Neutrophil (primary cell): ENCODE data around the gene XRCC4.

Experiments
- H3K27ac ChIP-seq: fragments of 200-600 bp; sonication (generic); 2 replicates; pipeline ENCODE4 v1.5.1; 2016; ENCODE audit warnings: mild to moderate bottlenecking, moderate library complexity
- H3K27me3 ChIP-seq: fragments of 200-600 bp; sonication (generic); 2 replicates; pipeline ENCODE4 v1.6.0; 2016; ENCODE audit warnings: mild to moderate bottlenecking
- H3K36me3 ChIP-seq: fragments of 200-600 bp; sonication (generic); 2 replicates; pipeline ENCODE4 v1.5.1; 2017
- H3K4me1 ChIP-seq, 2 experiments: fragments of 200-600 bp in 1 of 2; sonication (generic) in 1 of 2; 1 replicate in 1 of 2; 2 replicates in 1 of 2; pipeline versions ENCODE4 v1.5.1 to v1.6.1; 2013 to 2016; ENCODE audit warnings: low read depth in 1 of 2, low read length in 1 of 2, mild to moderate bottlenecking in 1 of 2, moderate library complexity in 1 of 2; ENCODE audit not compliant: control insufficient read depth in 1 of 2, insufficient read depth in 1 of 2
- H3K4me3 ChIP-seq, 2 experiments: fragments of 200-600 bp in 1 of 2; sonication (generic) in 1 of 2; 1 replicate in 1 of 2; 2 replicates in 1 of 2; pipeline ENCODE4 v1.5.1; 2013 to 2016; ENCODE audit warnings: low read depth in 1 of 2, low read length in 1 of 2, mild to moderate bottlenecking in 1 of 2, moderate library complexity in 1 of 2
- H3K9me3 ChIP-seq: fragments of 200-600 bp; sonication (generic); 2 replicates; pipeline ENCODE4 v1.5.1; 2016
- TF ChIP-seq, protein P1 (sequence below): fragments of 200-600 bp; sonication (generic); IDR thresholded peaks from 2 replicates; pipeline ENCODE4 v1.5.1; 2016; ENCODE audit warnings: antibody characterized with exemption

XRCC4 gene

DNA sequence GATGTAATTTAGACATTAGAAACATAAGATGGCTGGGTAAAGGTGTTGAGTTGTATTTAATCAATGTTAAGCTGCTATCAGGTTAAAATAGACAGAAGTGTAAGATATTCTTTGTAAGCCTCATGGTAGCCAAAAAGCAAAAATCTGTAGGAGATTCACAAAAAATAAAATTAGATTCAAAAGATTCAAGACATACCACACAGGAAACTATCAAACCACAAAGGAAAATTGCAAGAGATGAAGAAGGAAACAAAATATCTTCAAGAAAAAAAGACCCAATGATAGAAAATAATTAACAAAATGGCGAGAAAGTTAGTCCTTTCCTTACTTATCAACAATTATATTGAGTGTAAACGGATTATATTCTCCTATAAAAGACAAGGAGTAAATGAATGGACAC is 15.3 kb downstream of the XRCC4 start:
- Histone ChIP-seq H3K36me3 (no peaks in the 10 kb centered on the region), H3K27me3 (no peaks in the 10 kb centered on the region), H3K4me3 (no peak overlapping the region), H3K9me3 (no peaks in the 10 kb centered on the region), H3K4me1 (peaks cover 3 to 10% of the 10 kb centered on the region in 2 experiments), H3K27ac (no peak overlapping the region)
- TF ChIP-seq, protein P1, sequence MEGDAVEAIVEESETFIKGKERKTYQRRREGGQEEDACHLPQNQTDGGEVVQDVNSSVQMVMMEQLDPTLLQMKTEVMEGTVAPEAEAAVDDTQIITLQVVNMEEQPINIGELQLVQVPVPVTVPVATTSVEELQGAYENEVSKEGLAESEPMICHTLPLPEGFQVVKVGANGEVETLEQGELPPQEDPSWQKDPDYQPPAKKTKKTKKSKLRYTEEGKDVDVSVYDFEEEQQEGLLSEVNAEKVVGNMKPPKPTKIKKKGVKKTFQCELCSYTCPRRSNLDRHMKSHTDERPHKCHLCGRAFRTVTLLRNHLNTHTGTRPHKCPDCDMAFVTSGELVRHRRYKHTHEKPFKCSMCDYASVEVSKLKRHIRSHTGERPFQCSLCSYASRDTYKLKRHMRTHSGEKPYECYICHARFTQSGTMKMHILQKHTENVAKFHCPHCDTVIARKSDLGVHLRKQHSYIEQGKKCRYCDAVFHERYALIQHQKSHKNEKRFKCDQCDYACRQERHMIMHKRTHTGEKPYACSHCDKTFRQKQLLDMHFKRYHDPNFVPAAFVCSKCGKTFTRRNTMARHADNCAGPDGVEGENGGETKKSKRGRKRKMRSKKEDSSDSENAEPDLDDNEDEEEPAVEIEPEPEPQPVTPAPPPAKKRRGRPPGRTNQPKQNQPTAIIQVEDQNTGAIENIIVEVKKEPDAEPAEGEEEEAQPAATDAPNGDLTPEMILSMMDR, result no peak

DNA sequence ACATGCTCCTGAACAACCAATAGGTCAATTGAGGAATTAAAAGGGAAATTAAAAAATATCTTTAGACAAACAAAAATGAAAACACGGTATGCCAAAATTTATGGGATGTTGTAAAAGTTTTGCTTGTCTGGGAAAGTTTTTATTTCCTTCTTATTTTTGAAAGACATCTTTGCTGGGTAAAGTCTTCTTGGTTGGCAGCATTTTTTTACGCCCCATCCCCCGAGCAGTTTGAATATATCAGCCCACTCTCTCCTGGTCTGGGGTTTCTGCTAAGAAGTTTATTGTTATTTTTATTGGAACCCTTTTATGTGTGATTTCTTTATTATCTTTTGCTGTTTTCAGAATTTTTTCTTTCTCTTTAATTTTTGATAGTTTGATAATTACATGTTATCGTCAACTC is 16.3 kb downstream of the XRCC4 start:
- TF ChIP-seq, protein P1, result no peak
- Histone ChIP-seq H3K27me3 (no peaks in the 10 kb centered on the region), H3K4me3 (no peak overlapping the region), H3K36me3 (no peaks in the 10 kb centered on the region), H3K4me1 (peaks cover 3 to 10% of the 10 kb centered on the region in 2 experiments), H3K27ac (no peak overlapping the region), H3K9me3 (no peaks in the 10 kb centered on the region)

DNA sequence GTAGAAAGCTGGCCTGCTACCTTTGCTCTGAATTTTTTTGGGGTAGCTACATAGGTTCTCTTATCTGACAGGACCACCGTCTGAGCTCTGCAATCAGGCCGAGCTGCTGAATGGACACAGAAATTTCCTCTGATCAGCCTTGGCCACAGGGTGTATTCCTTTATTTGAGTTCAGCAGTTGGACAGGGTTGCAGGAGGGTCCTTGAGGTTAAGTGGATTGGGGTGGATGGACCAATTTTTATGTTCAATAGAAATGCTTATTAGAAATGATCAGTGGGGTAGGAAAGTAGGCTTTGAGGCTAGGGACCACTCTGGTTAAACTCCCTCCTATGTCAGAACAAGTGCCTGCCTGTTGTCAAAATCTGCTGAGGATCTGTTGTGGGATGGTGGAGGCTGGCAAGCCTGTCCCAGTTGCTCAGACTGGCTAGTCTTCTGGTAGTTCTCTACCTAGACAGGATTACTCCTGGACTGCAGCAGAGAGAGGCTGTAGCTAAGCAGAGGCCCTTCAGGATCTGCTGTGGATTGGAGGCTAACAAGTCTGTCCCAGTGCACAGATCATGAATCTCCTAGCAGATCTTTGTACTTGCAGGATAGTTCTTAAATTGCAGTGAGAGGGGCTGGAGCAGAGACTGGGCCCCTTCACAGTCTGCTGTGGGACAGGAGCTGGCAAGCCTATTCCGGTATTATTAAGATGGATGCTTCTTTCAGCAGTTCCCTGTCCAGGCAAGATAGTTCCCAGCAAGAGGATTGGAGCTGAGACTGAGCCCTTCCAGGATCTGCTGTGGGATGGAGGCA is 18.0 kb downstream of the XRCC4 start:
- TF ChIP-seq, protein P1, result no peak
- Histone ChIP-seq H3K4me1 (peaks cover 3 to 10% of the 10 kb centered on the region in 2 experiments), H3K9me3 (no peaks in the 10 kb centered on the region), H3K36me3 (no peaks in the 10 kb centered on the region), H3K27ac (no peak overlapping the region), H3K4me3 (no peak overlapping the region), H3K27me3 (no peaks in the 10 kb centered on the region)

DNA sequence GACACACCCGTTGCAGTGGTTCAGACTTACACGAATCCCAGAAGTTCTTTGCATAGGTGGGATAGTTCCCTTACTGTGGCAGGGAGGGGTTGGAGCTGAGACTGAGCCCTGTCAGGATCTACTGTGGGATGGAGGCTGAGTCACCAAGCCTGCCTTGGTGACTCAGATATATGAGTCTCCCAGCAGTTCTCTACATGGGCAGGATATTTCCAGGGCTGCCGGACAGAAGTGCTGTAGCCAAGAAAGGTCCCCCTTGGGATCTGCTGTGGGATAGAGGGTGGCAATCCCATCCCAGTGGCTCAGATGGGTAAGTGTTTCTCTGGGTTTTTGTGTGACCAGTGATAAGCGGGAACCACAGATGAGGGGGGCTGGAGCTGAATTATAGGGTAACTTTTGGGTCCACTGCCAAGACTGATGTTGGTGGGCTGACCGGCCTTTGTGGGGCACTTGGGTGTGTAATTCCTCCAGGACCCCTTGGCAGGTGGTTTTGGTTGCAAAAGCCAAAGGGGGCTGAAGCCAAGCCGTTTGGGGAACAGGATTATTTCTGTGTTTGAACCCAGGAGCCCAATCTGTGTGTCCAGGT is 18.7 kb downstream of the XRCC4 start:
- no peaks in the 10 kb centered on the region for H3K9me3 ChIP-seq
- peaks cover 3 to 10% of the 10 kb centered on the region in 2 experiments for H3K4me1 ChIP-seq
- H3K36me3 ChIP-seq, result no peaks in the 10 kb centered on the region
- no peak overlapping the region for H3K4me3 ChIP-seq
- H3K27ac ChIP-seq, result no peak overlapping the region
- no peaks in the 10 kb centered on the region for H3K27me3 ChIP-seq
- TF ChIP-seq, protein P1, result no peak

DNA sequence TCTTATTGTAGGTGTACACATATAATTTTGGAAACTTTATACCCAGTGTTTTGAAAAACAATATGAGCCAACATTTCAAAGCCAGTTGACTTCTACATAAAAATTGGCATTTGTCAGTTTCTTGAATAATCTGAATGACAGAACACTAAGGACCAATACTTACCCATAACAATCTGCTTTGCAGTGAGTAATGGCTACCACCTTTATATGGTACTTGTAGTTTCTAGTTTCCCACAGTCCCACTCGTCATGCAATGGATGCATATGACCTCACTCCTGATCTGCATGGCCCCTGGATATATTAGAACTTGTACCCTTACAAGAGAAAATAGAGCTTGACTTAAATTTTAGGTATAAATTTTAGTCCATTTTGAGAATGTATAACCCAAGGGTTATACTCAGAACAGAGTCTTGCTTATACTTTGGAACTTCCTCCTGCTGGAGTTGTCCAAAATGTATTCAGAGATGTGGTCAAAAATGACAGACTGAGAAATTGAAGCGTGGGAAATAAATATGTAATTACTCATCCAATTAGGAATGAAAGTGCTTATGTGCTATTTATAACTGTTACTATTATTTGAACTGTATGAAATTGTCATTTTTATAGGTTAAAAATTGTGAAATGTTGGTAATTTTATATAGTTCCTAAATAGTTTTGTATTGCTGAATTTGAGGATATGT is 19.5 kb downstream of the XRCC4 start:
- H3K9me3 ChIP-seq, result no peaks in the 10 kb centered on the region
- H3K27ac ChIP-seq, result no peak overlapping the region
- peaks cover 3 to 10% of the 10 kb centered on the region in 2 experiments for H3K4me1 ChIP-seq
- H3K4me3 ChIP-seq, result no peak overlapping the region
- TF ChIP-seq, protein P1, result no peak
- H3K27me3 ChIP-seq, result no peaks in the 10 kb centered on the region
- H3K36me3 ChIP-seq, result no peaks in the 10 kb centered on the region
